NOMO-1 treated with dmso at 0.1 percent for 144 hours (cell line): ENCODE results near the gene KSR1.

Experiments
- DNase-seq: peaks from one replicate; lab custom pipeline; 2025; ENCODE audit not compliant: unreplicated experiment; lab: John Stamatoyannopoulos, UW

KSR1 gene

GRCh38 chr17:27532269-27533263, 76.3 kb downstream of the KSR1 start:
- peak; percentile 90 for DNase-seq

DNA sequence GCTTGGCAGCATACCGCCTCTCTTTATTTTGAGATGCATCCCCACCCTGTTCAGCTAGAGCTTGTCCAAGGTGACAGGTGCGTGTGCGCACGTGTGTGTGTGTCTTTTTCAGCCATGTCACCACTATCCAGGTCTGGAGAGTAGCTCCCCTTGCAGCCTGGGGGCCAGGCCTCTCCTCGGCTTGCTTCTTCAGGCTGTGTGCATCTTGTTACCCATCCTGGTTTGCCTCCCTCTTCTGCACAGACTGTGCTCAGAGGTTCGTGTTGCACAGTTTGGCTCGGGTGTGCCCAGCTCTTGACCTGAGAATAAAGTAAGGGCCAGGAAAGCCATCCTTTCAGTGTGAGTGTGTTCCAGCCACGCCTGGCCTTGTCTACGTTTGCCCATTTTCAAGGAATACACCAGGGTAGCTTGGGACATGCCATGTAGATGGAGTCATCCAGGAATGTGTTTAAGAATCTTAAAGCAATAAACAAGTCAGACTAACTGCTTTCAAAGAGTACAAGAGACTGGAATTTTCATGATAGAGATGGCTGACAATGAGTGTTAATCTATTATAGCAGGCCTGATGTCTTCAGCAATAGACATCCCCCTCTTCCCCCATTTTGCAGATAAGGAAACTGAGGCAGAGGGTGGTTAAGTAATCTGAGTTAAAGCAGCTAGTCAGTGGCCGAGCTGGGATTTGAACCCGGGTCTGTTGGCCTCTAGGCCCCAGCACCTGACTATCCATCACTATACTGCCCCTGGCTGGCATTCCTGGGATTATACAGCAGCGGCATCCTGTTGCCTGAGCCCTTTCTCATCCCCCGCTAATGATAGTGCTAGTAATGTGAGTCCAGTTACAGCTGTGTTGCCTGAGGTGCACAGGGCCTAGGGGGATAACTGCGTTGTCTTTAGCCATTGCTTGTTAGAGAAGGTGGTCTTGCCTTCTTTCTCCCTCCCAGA, 77.9 kb downstream of the KSR1 start:
- DNase-seq: no peak

DNA sequence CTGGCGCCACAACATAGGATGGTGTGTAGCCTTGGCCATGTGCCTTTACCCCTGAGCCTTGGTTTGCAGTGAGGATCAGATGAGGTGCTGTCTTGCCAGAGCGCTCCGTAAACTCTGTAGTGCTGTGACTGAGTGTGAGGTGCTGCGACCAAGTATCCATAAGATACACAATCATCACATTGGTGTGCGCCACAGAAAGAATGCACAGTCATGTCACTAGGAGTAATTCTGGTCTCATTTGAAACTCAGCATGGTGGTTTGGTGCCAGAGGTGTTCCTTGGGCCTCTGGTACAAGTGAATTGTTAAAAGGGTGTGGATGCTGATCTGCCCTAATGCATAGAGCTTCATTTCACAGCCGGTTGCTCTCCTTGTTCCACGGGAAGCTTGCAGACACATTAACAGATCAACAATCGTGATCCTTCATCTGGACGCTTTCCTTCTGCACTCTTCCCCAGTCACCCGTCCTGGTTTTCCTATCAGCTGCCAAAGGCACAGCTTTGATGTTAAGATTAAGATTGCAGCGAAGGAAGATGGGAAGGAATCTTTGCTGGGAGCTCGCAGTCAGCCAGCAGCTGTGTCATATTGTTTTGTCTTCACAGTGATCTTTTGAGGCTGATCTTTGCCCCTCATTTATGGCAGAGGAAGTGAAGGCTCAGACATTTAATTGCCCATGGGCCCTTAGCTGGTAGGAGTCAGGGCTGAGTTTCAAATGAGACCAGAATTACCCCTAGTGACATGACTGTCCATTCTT, 79.1 kb downstream of the KSR1 start:
- DNase-seq: no peak

DNA sequence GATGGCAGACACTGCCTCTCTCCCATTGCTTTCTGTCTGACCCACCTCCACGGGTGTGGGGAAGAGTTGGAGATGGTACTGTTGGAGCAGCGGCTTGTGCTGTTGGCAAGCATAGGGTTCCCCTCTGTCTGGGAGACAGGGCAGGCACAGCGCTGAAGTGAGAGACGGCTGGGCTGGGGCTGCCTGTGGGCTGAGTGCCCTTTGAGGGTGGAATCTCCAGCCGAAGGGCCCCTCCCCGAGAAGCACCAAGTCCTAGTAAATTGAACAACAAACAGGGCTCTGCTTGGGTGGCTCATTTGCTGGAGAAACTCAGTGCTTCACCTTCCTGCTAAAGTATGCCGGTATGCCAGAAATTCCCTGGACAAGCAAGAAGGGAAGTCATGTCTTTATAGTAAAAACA, 79.7 kb downstream of the KSR1 start:
- no peak for DNase-seq

DNA sequence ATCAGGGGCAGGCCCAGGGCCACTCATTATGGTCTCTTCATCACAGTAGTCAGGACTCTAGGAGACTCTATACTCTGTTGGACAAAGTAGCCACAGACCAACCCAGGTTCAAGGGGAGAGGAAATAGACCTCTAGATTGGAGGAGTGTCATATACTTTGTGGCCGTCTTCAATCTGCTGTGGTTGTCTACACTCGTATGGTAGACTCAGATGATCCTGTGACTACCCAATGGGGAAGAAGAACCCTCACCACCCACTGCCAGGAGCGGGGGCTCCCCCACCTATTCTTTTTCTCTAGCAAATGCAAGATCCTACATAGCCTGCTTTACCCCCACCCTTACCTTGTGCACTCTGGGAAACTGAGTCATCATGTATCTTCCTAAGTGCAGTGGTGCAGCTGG, 80.5 kb downstream of the KSR1 start:
- no peak for DNase-seq

- DNase-seq: no peak
These were observed 82.1 kb downstream of the KSR1 start for GRCh38 chr17:27538156-27538955.

GRCh38 chr17:27539152-27539551, 82.9 kb downstream of the KSR1 start:
- DNase-seq: no peak

DNA sequence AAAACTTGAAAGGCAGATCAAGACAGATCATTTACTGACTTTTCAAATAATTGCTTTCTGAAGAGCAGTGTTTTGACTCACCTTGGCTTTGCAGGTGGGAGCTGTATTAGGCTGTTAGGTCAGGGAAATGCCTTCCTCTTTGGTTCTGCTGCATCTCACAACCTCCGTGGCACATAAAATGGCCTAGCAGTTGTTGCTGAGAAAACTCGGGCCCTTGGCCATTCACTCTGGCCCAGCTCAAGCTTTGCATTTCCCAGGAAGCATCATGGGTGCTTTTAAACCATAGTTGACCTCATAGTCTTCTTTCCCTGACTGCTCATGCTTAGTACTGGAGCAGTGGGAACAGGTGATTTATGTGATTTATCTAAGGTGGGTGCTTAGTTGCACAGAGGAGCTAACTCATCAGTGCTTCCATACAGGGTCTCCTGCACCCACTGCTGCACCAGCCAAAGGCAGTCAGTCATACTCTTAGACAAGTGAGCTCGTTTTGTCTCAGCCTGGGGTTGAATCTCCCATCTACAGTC, 83.6 kb downstream of the KSR1 start:
- DNase-seq: no peak

DNA sequence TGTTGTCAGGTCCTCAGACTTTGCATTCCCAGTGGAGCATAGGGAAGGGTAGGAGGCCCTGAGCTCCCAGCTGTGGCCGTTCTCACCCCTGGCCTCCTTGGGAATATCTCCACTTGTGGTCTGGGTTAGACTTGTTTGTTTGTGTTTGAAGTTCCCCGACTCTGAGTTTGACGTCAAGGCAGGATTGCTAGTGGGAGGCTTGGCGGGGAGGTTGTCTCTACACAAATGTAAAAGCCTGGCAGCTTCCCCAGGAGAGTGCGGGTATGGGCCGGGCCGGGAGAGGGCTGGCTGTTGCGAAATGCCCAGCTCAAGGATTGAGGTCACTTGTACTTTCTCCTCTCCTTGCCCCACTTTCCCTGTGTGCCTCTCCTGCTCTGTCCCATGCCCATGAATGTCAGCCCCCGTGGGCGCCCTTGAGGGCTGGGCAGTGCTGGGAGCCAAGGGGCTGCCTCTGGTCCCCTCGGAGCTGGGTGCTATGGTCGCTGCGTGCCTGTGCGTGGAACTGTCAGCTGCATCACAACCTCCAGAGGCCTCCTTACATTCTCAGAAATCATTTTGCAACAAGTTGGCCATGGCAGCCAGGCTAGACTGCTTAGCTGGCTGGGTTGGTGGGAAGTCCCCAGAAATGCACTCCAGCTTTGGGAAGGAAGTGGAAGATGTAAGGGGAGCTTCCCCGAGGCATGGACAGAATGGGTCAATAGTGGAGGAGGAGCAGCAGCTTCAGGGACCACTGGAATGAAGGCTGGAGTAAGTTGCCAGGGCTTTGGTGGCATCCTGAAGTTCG, 84.3 kb downstream of the KSR1 start:
- peak; percentile 19 for DNase-seq

GRCh38 chr17:27541301-27542023, 85.2 kb downstream of the KSR1 start:
- DNase-seq: no peak

DNA sequence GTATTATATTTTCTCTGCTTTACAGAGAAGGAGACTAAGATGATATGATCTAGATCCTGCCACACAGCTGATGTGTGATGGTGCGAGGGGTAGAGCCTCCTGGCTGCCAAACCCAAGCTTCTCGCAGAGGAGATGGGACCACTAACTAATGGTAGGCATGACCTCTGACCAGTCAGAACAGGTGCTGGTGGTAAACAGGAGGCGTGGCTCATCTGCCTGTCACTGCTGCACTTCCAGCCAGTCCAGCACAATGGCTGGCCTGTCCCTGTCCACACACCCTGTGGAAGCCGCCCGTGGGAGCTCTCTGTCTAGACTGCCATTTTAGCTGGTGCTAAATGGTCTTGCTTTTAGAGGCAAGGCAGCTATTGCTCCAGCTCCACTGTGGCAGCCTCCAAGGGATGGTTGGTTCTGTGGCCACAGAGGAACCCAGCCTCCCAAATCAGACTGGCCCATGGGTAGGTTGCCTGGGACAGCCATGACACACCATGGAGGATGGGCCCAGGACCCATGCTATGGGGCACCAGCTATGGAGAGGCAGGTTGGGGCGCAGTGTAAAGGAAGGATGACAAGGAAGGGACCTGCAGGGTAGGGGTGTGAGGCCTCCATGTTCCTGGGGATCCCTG, 86.7 kb downstream of the KSR1 start:
- DNase-seq: no peak

- no peak for DNase-seq
These were observed 87.2 kb downstream of the KSR1 start for GRCh38 chr17:27543464-27543856.

DNA sequence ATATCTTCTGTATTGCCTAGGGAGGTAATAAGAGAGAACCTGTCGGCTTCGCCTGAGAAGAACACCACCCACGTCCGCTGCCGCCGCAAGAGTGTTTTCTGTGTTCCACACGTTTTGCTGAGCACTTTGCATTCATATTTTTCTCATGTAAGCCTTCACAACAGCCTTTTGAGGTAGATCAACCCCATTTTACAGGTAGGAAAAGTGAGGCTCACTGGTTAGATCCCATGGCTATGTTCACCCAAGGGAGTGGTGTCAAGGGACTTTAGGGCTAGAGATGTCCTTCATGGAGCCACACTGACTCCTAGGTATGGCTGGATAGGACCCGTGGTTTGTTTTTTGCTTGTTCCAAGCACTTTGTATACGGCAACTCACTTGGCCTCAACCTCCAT, 87.7 kb downstream of the KSR1 start:
- no peak for DNase-seq

DNA sequence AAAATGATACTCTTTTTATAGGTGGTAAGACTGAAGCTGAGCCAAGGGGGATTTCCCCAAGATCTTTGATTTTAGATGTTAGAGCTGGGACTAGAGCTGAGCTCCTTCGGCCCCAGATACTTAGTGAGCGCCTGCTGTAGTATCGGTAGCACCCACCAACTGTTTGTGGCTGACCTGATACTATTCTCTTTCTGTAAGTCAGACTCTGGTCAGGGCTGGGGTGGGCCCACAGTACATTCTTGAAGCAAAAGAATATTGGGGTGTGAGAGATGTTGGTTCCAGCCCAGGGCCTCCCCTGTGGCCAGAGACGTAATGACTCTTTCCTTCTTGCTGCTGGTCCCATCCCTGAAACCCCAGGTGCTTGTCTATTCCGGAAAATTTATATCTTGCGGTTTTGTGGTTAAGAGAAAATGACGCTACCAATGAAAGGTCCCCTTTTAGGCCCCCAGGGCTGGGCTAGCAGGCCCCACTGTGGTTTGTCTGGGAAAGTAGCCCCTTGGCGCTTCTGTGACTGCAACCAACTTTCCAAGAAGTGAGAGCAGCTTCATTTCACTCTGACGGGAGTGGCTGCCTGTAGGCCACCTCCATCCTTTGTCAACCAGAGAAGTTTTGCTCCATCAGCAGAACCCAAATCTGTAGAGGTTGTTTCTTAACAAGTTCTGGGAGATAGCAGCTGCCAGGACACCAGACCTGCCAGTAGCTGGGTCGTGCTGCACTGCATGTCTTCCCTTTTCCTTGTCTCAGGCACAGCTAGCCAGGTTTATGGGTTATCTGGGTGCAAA, 88.3 kb downstream of the KSR1 start:
- DNase-seq: peak; percentile 83

GRCh38 chr17:27545562-27546229, 89.4 kb downstream of the KSR1 start:
- DNase-seq: peak; percentile 17

DNA sequence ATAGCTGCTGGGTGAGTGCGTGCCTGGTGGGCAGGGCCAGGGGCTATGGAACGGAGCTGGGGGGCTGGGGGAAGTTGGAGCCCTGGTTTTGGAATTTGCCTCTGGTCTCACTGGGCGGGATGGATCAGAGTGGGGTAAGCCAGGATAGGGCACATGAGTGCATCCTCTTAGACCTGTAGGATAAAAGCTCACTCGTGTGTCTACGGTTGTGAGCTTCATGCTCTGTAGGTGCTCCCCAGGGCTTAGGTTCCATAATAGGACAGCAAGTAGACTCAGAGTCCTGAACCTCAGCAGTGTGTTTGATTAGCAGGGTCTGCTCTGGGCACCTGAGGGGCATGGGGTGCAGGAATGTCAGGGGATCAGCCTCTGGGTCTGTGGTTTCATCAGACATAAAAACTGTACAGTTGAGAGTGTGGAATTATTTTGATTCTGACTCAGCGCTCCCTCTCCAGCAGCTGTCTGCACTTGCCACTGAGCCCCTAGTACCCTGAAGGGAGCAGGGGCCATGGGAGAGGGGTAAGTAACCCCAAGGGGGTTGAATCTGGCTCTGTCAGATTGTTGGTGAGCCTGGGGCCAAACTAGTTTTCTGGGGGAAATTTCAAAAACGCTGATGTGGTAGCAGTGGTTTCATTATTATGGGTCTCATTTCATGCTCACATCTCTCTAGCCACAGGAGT, 90.5 kb downstream of the KSR1 start:
- DNase-seq: no peak
